Loucy (cell line): Measurements from ENCODE around the gene TFPI.
"Not testable (repeated sequence)": the region's sequence is repeated elsewhere in the genome, so short reads cannot be mapped to it uniquely, and the experiment has no call there.

ENCODE experiments used
- H2AFZ ChIP-seq: fragments of 200-600 bp; sonication (generic); 2 replicates; pipeline ENCODE4 v1.6.0; 2016; ENCODE audit warnings: antibody characterized with exemption, mild to moderate bottlenecking, low read length, moderate library complexity
- H3F3A ChIP-seq: fragments of 200-600 bp; 2 replicates; pipeline ENCODE4 v1.6.0; 2016; ENCODE audit warnings: antibody characterized with exemption, low read depth, mild to moderate bottlenecking
- H3K27me3 ChIP-seq: fragments of 200-600 bp; sonication (generic); 2 replicates; pipeline ENCODE4 v1.6.1; 2014; ENCODE audit warnings: low read length, mild to moderate bottlenecking; ENCODE audit not compliant: insufficient read depth, poor library complexity, severe bottlenecking
- H3K36me3 ChIP-seq: fragments of 200-600 bp; sonication (generic); 2 replicates; pipeline ENCODE4 v1.6.1; 2016; ENCODE audit warnings: low read length; ENCODE audit not compliant: insufficient read depth
- H3K4me1 ChIP-seq: fragments of 200-600 bp; sonication (generic); 2 replicates; pipeline ENCODE4 v1.5.1; 2014; ENCODE audit warnings: low read length, mild to moderate bottlenecking; ENCODE audit not compliant: insufficient read depth, poor library complexity, severe bottlenecking
- H3K4me2 ChIP-seq: fragments of 200-600 bp; sonication (generic); 2 replicates; pipeline ENCODE4 v1.6.0; 2014; ENCODE audit warnings: antibody characterized with exemption, low read length, low read depth, mild to moderate bottlenecking; ENCODE audit not compliant: poor library complexity, severe bottlenecking
- H3K4me3 ChIP-seq: fragments of 200-600 bp; sonication (generic); 2 replicates; pipeline ENCODE4 v1.5.1; 2014; ENCODE audit warnings: low read length, mild to moderate bottlenecking, mixed read lengths; ENCODE audit not compliant: poor library complexity, severe bottlenecking
- H3K79me2 ChIP-seq: fragments of 200-600 bp; sonication (generic); 2 replicates; pipeline ENCODE4 v1.6.1; 2014; ENCODE audit warnings: low read length; ENCODE audit not compliant: insufficient read depth
- H3K9ac ChIP-seq: fragments of 200-600 bp; sonication (generic); 2 replicates; pipeline ENCODE4 v1.6.0; 2014; ENCODE audit warnings: mild to moderate bottlenecking, low read depth, low read length, moderate library complexity; ENCODE audit not compliant: poor library complexity, severe bottlenecking
- H3K9me2 ChIP-seq: fragments of 200-600 bp; sonication (generic); replicated peaks from 2 replicates; pipeline ENCODE4 v1.6.1; 2016; ENCODE audit warnings: low read depth, low read length, mixed read lengths
- H3K9me3 ChIP-seq: fragments of 200-600 bp; sonication (generic); 2 replicates; pipeline ENCODE4 v1.6.1; 2014; ENCODE audit warnings: mild to moderate bottlenecking, antibody characterized with exemption, low read length, low read depth; ENCODE audit not compliant: insufficient read depth
- H4K20me1 ChIP-seq: fragments of 200-600 bp; sonication (generic); 2 replicates; pipeline ENCODE4 v1.6.0; 2014; ENCODE audit warnings: antibody characterized with exemption, low read length, mild to moderate bottlenecking; ENCODE audit not compliant: insufficient read depth, poor library complexity, severe bottlenecking
- EZH2phosphoT487 ChIP-seq: fragments of 200-600 bp; IDR thresholded peaks from 2 replicates; pipeline ENCODE4 v1.6.1; 2018; ENCODE audit warnings: antibody characterized with exemption, mild to moderate bottlenecking, moderate library complexity, borderline replicate concordance
- TF ChIP-seq, protein P1 (sequence below): fragments of 200-600 bp; sonication (generic); conservative IDR thresholded peaks from 2 replicates; pipeline ENCODE4 v1.5.1; 2014; ENCODE audit warnings: mild to moderate bottlenecking, antibody characterized with exemption, low read length

The TFPI gene

DNA sequence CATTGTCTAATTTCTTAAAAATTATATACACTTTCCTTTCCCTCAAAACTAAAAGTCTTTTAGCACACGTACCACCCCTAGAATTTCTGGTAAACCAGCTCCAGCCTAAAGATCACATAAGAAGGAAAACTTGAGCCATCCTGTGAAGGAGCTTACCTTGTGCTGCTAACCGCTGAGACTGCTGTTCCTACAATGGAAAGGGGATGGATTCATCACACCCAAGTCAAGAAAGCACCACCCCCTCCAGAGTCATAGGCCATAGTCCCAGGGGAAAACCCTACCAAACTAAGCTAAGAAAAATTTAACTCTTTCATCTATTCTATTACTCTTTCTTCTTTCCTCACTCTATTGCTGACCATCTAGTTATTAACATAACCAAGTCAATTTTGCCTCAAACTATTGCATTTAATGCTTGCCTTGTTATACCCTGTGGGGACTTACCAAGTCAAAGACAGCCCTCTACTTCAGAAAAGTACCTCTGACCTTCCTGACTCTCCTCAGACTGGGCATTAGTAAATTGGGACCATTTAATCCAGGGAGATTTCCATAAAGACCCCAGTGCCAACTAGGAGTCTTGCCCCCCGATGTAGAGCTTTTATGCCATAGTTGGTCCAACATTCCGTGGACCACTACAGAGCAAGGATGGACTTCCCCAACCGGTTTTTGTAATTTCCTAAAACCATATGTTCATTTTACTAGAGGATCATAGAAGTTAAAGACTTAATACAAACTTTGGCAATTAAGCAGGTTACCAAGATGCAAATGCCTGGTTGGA lies 40.6 kb downstream of the TFPI start:
- H3K36me3 ChIP-seq, H3K4me3 ChIP-seq, H4K20me1 ChIP-seq, H3K4me2 ChIP-seq, H3K27me3 ChIP-seq, H3F3A ChIP-seq, H3K9me2 ChIP-seq, H3K79me2 ChIP-seq, H3K9ac ChIP-seq, H3K9me3 ChIP-seq, H2AFZ ChIP-seq: not testable (repeated sequence)
- peaks cover 24% of the 10 kb centered on the region for H3K4me1 ChIP-seq

DNA sequence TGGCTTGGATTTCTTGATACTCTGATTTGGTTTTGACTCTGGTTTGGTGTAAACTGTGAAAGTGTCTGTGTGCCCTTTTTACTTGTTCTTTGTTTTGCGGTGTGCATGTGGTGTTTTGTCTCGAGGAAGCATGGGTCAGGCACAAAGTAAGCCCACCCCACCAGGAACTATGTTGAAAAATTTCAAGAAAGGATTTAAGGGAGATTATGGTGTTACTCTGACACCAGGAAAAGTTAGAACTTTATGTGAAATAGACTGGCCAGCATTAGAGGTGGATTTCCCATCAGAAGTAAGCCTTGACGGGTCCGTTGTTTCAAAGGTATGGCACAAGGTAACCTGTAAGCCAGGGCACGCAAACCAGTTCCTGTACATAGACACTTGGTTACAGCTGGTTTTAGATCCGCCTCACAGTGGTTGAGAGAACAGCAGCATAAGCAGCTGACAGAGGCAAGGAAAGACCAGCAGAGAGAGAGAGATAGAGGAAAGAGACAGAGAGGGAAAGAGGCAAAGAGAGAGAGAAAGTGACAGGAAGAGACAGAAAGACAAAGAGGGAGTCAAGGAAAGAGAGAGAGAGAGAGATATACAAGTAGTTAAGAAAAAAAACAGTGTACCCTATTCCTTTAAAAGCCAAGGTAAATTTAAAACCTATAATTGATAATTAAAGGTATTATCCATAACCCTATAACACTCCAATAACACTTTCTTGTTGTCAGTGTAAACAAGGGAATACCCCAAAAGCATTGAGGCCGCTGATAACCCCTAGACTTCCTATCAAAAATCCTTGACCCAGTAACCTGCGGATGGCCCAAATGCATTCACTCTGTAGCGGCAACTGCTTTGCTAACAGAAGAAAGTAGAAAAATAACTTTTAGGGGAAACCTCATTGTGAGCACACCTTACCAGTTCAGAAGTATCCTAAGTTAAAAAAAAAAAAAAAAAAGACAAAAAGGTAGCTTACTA lies 42.6 kb downstream of the TFPI start:
- no peak for TF ChIP-seq EZH2phosphoT487
- TF ChIP-seq, protein P1, sequence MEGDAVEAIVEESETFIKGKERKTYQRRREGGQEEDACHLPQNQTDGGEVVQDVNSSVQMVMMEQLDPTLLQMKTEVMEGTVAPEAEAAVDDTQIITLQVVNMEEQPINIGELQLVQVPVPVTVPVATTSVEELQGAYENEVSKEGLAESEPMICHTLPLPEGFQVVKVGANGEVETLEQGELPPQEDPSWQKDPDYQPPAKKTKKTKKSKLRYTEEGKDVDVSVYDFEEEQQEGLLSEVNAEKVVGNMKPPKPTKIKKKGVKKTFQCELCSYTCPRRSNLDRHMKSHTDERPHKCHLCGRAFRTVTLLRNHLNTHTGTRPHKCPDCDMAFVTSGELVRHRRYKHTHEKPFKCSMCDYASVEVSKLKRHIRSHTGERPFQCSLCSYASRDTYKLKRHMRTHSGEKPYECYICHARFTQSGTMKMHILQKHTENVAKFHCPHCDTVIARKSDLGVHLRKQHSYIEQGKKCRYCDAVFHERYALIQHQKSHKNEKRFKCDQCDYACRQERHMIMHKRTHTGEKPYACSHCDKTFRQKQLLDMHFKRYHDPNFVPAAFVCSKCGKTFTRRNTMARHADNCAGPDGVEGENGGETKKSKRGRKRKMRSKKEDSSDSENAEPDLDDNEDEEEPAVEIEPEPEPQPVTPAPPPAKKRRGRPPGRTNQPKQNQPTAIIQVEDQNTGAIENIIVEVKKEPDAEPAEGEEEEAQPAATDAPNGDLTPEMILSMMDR, result no peak

DNA sequence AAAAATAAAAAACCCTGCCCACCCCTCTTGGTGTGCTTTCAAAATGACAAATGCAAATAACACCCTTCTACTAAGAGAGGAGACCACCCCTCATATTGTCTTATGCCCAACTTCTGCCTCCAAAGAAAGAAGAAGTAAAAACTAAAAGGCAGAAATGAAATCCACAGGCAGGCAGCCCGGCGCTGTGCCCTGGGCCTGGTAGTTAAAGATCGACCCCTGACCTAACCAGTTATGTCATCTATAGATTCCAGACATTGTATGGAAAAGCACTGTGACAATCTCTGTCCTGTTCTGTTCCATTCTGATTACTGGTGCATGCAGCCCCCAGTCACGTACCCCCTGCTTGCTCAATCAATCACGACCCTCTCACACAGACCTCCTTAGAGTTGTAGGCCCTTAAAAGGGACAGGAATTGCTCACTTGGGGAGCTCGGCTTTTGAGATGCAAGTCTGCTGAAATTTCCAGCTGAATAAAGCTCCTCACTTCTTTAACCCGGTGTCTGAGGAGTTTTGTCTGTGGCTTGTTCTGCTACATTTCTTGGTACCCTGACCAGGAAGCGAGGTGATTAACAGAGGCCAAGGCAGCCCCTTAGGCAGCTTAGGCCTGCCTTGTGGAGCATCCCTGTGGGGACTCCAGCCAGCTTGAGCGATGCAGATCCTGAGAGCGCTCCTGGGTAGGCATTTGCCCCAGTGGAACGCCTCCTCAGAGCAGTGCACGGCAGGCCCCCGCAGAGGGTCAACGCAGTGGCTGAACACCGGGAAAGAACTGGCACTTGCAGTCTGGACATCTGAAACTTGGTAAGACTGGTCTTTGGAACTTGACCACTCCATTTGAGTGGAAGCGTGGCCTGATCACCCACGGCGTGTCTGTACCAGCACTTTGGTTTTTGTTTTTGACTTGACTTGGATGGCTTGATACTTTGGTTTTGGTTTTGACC lies 43.5 kb downstream of the TFPI start:
- H3K27me3 ChIP-seq, H3K36me3 ChIP-seq, H3K9me2 ChIP-seq, H4K20me1 ChIP-seq, H3K79me2 ChIP-seq, H3K9me3 ChIP-seq, H3F3A ChIP-seq: not testable (repeated sequence)
- Histone ChIP-seq H3K9ac (peak overlapping the region; percentile 39), H3K4me1 (peaks cover 31% of the 10 kb centered on the region), H3K4me3 (peak overlapping the region; percentile 11), H2AFZ (0 out of 2 replicates have a peak overlapping the region, but pooled peaks have one; percentile 57), H3K4me2 (peak overlapping the region; percentile 65)

More for the DNA sequence above, 42.6 kb downstream of the TFPI start:
- no peak overlapping the region for H3K4me2 ChIP-seq
- no peak overlapping the region for H2AFZ ChIP-seq
- peaks cover 24% of the 10 kb centered on the region for H3K4me1 ChIP-seq
- H3F3A ChIP-seq, result peaks cover 6% of the 10 kb centered on the region; the same call in 1 of the 2 replicates
- no peaks in the 10 kb centered on the region for H3K36me3 ChIP-seq
- no peaks in the 10 kb centered on the region; the same call in 1 of the 2 replicates for H3K9me3 ChIP-seq
- no peaks in the 10 kb centered on the region for H3K79me2 ChIP-seq
- no peak overlapping the region for H3K4me3 ChIP-seq
- no peaks in the 10 kb centered on the region for H4K20me1 ChIP-seq
- H3K9me2 ChIP-seq, result no peaks in the 10 kb centered on the region
- H3K9ac ChIP-seq, result no peak overlapping the region
- no peaks in the 10 kb centered on the region for H3K27me3 ChIP-seq
